HUDEP-2 (cell line): Measurements from ENCODE around the gene RFWD3.

Experiments used
- DNase-seq, 76 experiments: peaks; one replicate each; lab custom pipeline; 2025; ENCODE audit not compliant: unreplicated experiment in 76 of 76; lab: John Stamatoyannopoulos, UW

RFWD3 gene, protein sequence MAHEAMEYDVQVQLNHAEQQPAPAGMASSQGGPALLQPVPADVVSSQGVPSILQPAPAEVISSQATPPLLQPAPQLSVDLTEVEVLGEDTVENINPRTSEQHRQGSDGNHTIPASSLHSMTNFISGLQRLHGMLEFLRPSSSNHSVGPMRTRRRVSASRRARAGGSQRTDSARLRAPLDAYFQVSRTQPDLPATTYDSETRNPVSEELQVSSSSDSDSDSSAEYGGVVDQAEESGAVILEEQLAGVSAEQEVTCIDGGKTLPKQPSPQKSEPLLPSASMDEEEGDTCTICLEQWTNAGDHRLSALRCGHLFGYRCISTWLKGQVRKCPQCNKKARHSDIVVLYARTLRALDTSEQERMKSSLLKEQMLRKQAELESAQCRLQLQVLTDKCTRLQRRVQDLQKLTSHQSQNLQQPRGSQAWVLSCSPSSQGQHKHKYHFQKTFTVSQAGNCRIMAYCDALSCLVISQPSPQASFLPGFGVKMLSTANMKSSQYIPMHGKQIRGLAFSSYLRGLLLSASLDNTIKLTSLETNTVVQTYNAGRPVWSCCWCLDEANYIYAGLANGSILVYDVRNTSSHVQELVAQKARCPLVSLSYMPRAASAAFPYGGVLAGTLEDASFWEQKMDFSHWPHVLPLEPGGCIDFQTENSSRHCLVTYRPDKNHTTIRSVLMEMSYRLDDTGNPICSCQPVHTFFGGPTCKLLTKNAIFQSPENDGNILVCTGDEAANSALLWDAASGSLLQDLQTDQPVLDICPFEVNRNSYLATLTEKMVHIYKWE

DNA sequence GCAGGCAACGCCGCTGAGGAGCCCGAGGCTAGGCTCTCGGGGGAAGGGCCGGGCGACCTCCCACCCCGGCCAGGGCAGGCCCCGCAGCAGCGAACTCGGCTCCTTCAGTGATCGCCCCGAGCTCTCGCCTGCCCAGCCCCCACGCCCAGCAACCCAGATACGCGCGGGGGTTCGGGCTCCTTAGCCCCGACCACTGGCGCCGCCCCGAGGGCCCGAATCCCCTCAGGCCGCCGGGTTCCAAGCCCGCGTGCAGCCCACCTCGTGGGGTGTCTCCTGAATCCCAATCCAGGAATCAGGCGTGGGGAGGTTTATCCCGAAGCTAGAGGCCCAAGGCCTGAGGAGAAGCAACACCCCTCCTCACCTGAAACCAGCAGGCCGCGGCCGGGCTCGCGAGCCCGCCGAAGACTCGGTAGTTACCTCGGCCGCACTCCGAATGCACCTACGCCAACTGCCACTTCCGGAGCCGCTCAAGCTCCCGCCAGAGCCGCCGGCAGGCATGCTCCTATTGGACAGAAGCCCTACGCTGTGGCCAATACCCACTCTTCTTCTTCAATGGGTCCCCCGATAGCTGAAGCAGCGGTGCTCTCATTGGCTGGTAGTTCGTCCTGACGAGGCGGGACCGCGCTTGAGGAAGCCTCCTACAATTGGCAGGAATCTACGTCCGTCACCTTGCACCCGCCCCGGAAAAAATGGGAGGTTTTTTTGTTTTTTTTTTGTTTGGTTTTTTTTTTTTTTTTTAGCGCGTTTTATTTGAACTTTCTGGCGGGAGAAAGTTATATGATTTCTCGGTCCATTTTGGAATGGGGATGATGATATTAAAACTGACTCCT is at the start of gene RFWD3:
RFWD3 (minus strand) TSS at position 453 of the 830 bp plus-strand sequence. CDS start 5,428 bp downstream, outside the sequence.
- DNase-seq = peak; percentile 18 to 98 (median 96)

DNA sequence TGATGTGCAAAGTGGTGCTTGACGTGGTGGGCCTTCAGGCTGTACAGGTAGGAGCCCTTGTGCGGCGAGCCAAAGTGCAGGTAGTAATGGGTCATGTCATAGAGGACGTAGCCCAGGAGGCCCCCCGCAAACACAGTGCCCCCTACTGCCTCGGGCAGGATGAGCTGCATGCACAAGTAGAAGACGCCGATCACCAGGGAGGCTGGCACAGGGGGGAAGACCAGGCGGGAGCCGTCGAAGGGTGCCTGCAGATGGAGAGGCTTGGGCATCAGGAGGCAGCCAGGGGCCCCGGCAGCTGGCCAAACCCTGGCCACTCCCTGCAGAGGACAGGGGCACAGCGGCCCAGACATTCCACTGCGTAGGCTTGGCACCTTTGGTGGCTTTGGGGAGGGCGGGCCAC is 49.7 kb upstream of the RFWD3 start:
- DNase-seq = no peak

GRCh38 chr16:74713876-74714275 is 47.2 kb upstream of the RFWD3 start:
- DNase-seq = no peak

GRCh38 chr16:74713325-74713724 is 46.6 kb upstream of the RFWD3 start:
- no peak for DNase-seq

DNA sequence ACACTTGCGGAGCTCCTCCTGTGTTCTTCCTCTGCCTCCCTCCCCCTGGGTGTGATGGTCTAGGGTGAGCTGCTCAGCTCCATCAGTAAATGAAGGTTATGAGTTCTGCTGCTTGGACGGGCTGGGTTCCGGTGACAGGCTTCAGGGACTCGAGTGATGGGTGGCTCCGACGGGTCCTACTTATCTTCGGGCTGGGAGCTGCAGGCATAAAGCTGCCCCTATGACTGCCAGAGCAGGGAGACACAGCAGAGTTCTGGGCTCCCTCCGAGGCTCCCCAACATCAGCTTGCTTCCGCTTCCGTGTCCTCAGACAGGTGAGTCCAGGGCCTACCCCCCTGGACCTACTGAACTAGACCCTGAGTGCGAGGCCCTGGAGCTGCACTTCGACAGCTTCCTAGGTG is 45.3 kb upstream of the RFWD3 start:
- no peak for DNase-seq

- DNase-seq = no peak
Measured at GRCh38 chr16:74710401-74710800, 43.7 kb upstream of the RFWD3 start.

GRCh38 chr16:74709441-74709877 is 42.8 kb upstream of the RFWD3 start:
- peak in 63 of 76 experiments; percentile 5 to 82 (median 49) for DNase-seq

DNA sequence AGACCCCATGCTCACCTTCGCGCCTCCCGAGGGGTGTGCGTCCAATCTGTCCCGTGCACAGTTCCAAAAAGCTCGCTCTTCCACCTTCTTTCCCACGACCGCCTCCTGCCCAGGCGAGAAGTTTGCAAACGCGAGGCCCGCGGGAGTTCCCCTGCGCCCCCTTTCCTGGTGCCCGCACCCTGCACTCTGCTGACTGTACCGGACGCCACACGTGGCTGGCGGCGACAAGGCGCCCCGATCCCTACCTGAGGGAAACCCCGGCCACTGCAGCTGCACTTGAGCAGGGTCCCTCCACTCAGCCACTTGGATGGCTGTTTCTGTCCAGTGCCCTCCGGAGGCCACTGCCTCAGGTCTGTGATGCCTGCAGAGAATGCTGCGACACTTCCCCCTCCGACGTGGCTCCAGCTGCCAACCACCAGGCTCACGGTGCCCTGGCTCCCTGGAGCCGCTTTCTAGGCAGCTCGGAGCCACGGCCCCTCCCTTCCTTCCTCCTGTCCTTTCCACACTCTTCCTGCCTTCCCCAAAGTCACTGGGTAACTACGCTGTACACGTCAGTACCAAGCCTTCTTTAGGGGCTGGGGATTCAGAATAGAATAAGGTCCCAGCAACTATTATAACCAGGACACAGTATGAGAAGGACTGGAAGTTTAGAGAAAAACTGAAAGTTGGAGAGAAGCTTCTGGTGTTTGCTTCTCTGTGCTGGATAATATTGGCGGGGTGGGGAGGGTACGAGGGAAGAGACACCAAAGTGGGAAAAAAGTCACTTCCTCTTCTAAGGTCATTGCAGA is 34.0 kb upstream of the RFWD3 start, which contains the start of gene MLKL:
MLKL (minus strand) TSS at position 425 of the 788 bp plus-strand sequence. CDS start 5,105 bp downstream, outside the sequence.
- peak in 47 of 76 experiments; percentile 6 to 67 (median 30) for DNase-seq

GRCh38 chr16:74700116-74700437 is 33.4 kb upstream of the RFWD3 start:
- peak in 8 of 76 experiments; percentile 2 to 47 (median 26) for DNase-seq

DNA sequence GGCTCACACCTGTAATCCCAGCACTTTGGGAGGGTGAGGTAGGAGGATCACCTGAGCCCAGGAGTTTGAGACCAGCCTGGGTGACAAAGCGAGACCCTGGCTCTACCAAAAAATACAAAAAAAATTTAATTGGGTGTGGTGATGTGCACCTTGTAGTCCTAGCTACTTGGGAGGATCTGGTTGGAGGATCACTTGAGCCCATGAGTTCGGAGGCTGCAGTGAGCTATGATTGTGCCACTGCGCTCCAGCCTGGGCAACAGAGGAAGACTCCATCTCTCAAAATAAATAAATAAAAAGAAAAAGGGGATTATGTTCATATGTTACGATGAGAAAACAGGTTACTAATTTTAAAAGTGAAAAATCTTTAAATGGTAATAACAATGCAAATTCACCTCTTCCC is 33.0 kb upstream of the RFWD3 start:
- peak in 5 of 76 experiments; percentile 2 to 8 (median 5) for DNase-seq

GRCh38 chr16:74698222-74698621 is 31.5 kb upstream of the RFWD3 start:
- no peak for DNase-seq

DNA sequence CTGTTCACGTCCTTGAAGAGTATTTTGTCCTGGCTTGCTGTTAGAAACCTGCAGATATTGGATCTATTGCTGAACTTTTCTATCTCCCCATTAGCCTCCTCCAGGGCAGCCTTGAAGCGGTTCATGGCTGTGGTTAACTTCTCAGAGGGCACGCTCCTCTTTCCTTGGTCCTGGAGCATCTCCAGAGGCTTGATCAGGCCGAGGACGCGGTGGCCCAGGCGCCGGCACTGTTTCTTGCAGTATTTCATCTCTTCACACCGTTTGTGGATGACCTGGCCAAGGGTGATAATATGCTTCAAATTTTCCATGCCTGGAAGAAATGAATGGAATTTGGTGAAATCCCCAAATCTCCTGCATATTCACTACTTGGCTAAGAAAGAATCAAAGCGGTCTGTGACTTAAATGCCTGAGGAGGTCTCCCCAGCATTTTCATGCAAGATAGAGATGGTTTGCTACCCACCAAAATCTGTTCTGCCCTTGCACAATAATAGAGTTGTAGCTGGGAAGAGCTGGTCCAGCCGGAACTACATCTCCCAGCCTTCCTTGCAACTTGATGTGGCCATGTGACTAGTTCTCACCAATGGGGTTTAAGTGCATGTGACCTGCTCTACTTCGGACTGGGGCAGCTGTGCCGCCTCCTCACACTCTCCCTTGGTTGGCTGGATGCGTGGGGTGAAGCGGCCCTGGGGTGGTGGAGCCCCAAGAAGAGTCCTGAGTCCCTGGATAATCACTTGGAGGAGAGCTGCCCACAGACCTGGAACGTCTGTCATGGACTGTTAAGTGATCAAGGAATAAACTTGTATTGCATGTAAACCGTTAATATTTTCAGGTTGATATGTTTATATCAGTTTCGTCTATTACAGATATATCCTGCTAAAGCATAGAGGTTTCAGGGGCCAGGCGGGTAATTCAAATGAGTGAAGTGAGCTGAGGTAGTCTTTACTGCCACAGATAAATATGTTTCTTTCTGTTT is 29.1 kb upstream of the RFWD3 start:
- peak in 75 of 76 experiments; percentile 7 to 93 (median 73) for DNase-seq

DNA sequence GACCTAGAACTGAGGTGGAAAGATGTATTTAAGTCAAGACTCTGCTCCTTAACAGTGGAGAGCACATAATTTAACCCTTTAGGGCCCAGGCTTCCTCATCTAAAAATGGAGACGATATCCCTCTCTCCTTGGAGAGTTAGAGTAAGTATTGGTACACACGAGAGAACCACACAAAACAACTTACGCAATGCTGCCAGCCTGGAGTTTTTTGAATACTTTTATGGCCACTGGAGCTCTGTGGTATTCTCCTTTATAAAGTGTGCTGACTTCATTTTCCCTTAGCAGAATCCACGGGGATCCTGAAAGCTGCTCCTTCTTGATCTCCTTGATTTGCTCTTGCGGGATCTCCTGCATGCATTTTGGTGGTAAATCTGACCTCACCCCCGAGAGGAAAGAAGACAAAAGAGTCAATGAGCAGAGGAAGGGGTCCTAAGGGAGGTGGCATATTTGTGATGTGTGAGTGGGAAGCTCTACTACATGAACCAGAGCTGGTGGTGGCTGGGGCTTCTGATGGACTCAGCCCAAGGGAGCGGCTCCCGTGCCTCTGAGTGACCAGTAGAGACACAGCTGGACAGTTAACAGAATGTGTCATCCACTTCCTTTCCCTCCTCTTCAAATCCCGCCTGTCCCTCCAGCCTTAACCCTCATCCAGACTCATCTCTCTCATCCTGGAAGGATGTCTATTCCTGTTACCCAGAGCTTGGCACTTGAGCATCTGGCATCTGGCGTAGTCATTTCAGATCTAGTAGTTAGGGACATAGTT is 24.6 kb upstream of the RFWD3 start:
- DNase-seq = no peak

DNA sequence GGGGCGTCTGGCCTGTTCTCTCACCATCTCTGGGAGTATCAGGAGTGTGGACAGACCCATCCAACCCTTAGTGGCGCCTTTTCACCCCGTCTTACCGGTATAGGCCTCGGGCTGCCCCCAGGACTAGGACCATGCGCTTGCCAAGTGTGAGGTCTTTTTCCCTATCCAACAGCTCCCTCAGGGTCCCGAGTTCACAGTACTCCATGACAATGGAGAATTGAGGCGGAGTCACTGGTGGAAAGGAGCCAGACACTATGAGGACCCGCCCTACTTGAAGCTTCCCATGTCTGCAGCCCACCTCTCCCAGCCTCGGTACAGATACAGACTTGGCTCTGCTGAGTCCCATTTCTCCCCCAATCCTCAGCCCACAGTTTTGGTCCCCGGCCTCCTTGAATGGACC is 15.9 kb upstream of the RFWD3 start:
- DNase-seq = no peak

DNA sequence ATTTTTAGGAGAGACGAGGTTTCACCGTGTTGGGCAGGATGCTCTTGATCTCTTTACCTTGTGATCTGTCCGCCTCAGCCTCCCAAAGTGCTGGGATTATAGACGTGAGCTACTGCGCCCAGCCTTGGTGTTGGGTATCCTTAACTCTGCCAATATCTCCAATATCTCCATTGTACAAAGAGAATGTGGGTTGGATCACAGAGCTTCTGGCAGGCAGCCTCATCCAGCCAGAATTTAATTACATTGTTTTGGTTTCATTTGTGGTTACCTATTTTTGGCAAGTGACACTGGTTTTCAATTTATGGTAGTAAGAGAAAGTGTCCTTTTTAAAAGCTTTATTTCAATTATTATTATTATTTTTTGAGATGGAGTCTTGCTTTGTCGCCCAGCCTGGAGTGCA is 14.0 kb upstream of the RFWD3 start:
- DNase-seq = no peak

DNA sequence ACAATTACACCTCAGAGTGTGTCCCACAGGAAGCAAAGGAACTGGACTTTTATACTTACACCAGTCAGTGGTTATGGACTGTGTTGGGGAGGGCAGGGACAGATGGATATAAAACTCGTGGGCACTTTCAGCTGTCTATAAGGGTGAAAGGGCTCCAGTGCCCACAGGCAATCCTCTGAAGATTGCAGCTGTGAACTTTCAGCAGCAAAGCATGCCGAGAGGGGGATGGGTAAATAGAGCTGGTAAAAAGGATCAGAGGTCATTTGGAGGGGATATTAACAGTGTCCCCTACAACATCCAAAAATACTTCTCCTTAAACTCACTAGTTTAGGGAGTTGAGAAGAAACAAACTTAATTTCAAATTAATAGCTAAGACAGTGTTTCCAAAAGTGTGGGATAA is 13.3 kb upstream of the RFWD3 start:
- no peak for DNase-seq

GRCh38 chr16:74677868-74678267 is 11.2 kb upstream of the RFWD3 start:
- no peak for DNase-seq

DNA sequence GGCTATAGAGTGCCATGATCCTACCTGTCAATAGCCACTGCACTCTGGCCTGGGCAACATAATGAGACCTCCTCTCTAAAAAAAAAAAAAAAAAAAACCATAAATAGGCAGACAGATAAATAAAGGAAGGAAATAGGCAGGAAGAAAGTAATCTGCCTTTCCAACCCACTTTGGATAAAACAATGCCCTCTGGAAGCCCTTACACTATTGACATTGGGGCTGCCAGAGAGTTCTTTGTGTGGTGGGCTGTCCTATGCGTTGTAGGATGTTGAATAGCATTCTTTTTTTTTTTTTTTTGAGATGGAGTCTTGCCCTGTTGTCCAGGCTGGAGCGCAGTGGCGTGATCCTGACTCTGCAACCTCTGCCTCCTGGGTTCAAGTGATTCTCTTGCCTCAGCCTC is 7.2 kb upstream of the RFWD3 start:
- no peak for DNase-seq
